Suppressor macrophage treated with lipopolysaccharide for 4 hours (primary cell): ENCODE results near the gene SLC35B2.

Experiments used
- DNase-seq: peaks from one replicate; pipeline ENCODE4 v3.0.0-alpha.2; 2020

The SLC35B2 gene

GRCh38 chr6:44285552-44286284 is 28.4 kb upstream of the SLC35B2 start:
- no peak for DNase-seq

GRCh38 chr6:44284867-44285266 is 27.5 kb upstream of the SLC35B2 start:
- DNase-seq, result no peak

- peak; percentile 43 for DNase-seq
These were observed 26.8 kb upstream of the SLC35B2 start for GRCh38 chr6:44284121-44284520.

- DNase-seq, result peak; percentile 61
These were observed 21.7 kb upstream of the SLC35B2 start for GRCh38 chr6:44278774-44279697.

- no peak for DNase-seq
These were observed 21.0 kb upstream of the SLC35B2 start for GRCh38 chr6:44278315-44278714.

- no peak for DNase-seq
These were observed 20.4 kb upstream of the SLC35B2 start for GRCh38 chr6:44277763-44278162.

GRCh38 chr6:44276667-44277640 is 19.6 kb upstream of the SLC35B2 start:
- DNase-seq, result no peak

- DNase-seq, result no peak
These were observed 18.7 kb upstream of the SLC35B2 start for GRCh38 chr6:44275749-44276648.

- no peak for DNase-seq
These were observed 18.0 kb upstream of the SLC35B2 start for GRCh38 chr6:44275271-44275748.

GRCh38 chr6:44273617-44274016 is 16.3 kb upstream of the SLC35B2 start:
- DNase-seq, result no peak

GRCh38 chr6:44272999-44273566 is 15.8 kb upstream of the SLC35B2 start:
- no peak for DNase-seq

- no peak for DNase-seq
These were observed 15.2 kb upstream of the SLC35B2 start for GRCh38 chr6:44272529-44272928.

GRCh38 chr6:44271914-44272313 is 14.6 kb upstream of the SLC35B2 start:
- no peak for DNase-seq

GRCh38 chr6:44271406-44271723 is 14.0 kb upstream of the SLC35B2 start:
- no peak for DNase-seq

- DNase-seq, result no peak
These were observed 13.4 kb upstream of the SLC35B2 start for GRCh38 chr6:44270526-44271405.

GRCh38 chr6:44269921-44270525 is 12.7 kb upstream of the SLC35B2 start, which contains the start of gene TMEM151B:
TSS of gene TMEM151B (plus strand) at chr6:44270450. CDS start at chr6:44270743, 293 bp downstream.
- DNase-seq, result no peak

- peak; percentile 46 for DNase-seq
These were observed 12.0 kb upstream of the SLC35B2 start for GRCh38 chr6:44269178-44269920.

- DNase-seq, result peak; percentile 46
These were observed 10.8 kb upstream of the SLC35B2 start for GRCh38 chr6:44268095-44268628.

GRCh38 chr6:44267252-44267651 is 9.9 kb upstream of the SLC35B2 start:
- no peak for DNase-seq
